Mesothelial cell of epicardium (in vitro differentiated cells): ENCODE data around the gene ADAM12. TPM values are rescaled to one million over a fixed set of nuclear protein-coding genes. Genes with fewer than 3 reads are reported as not detected.

ENCODE experiments used
- DNase-seq, 2 experiments: peaks; one replicate each; pipeline ENCODE4 v3.0.0; 2021; ENCODE audit warnings: low spot score in 2 of 2; ENCODE audit not compliant: unreplicated experiment in 2 of 2
- H3K27ac Mint-ChIP-seq: 2 replicates; pipeline ENCODE4 v1.8.0; 2021; ENCODE audit warnings: mixed read lengths
- H3K27me3 Mint-ChIP-seq: 2 replicates; pipeline ENCODE4 v1.8.0; 2021; ENCODE audit warnings: low read depth, mixed read lengths
- H3K36me3 Mint-ChIP-seq: 2 replicates; pipeline ENCODE4 v1.8.0; 2021; ENCODE audit warnings: mixed read lengths
- H3K4me1 Mint-ChIP-seq: 2 replicates; pipeline ENCODE4 v1.8.0; 2021; ENCODE audit warnings: mixed read lengths
- H3K4me3 Mint-ChIP-seq: 2 replicates; pipeline ENCODE4 v1.8.0; 2021; ENCODE audit warnings: mild to moderate bottlenecking, moderate library complexity, mixed read lengths
- H3K9me3 Mint-ChIP-seq: 2 replicates; pipeline ENCODE4 v1.8.0; 2021; ENCODE audit warnings: mixed read lengths
- CTCF ChIP-seq: fragments of 200-600 bp; sonication (generic); IDR thresholded peaks from one replicate; pipeline ENCODE4 v1.5.0; 2021; ENCODE audit warnings: antibody characterized with exemption; ENCODE audit not compliant: unreplicated experiment
- total RNA-seq: library from RNA; stranded (reverse); gene quantifications from 3 replicates; pipeline ENCODE4 v1.2.1, GENCODE V29; 2021

ADAM12 gene
- total RNA-seq, 1 donor from 2014 or later = 13.3 TPM

GRCh38 chr10:126240483-126240882, 147.8 kb downstream of the ADAM12 start:
- no peak for DNase-seq
- Mint-ChIP-seq H3K27ac (no peak overlapping the region), H3K36me3 (no peaks in the 10 kb centered on the region), H3K9me3 (no peaks in the 10 kb centered on the region), H3K4me3 (no peak overlapping the region), H3K4me1 (no peaks in the 10 kb centered on the region), H3K27me3 (no peaks in the 10 kb centered on the region)
- TF ChIP-seq CTCF = no peak

DNA sequence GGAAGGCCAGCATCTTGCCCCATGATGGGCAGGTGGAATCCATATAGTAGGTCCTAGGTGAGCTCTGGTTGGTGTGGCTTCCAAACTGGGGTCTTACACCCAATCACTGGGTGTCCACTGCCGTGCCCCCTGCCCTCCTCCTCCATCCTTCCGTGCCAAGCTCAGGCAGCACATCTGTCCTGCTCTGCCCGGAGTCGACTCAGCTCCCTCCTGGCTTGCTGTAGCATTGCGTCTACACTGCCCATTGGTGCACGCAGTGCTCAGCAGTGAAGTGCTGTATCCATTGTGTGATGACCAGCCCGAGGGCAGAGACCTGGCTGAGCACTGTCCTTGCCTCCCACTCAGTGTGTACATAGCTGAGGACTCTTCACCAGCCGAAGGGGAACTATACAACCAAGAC, 148.4 kb downstream of the ADAM12 start:
- H3K27ac Mint-ChIP-seq = no peak overlapping the region
- H3K4me1 Mint-ChIP-seq = no peaks in the 10 kb centered on the region

GRCh38 chr10:126235979-126236851, 152.1 kb downstream of the ADAM12 start:
- no peak overlapping the region for H3K4me3 Mint-ChIP-seq
- no peaks in the 10 kb centered on the region for H3K36me3 Mint-ChIP-seq
- no peak for DNase-seq
- no peak overlapping the region for H3K27ac Mint-ChIP-seq
- H3K4me1 Mint-ChIP-seq = peaks cover 14% of the 10 kb centered on the region
- peaks cover 7% of the 10 kb centered on the region for H3K27me3 Mint-ChIP-seq
- no peaks in the 10 kb centered on the region for H3K9me3 Mint-ChIP-seq
- no peak for TF ChIP-seq CTCF

More for the DNA sequence above, 148.4 kb downstream of the ADAM12 start:
- no peak for DNase-seq
- no peak overlapping the region for H3K4me3 Mint-ChIP-seq
- H3K9me3 Mint-ChIP-seq = no peaks in the 10 kb centered on the region
- no peaks in the 10 kb centered on the region for H3K36me3 Mint-ChIP-seq
- H3K27me3 Mint-ChIP-seq = no peaks in the 10 kb centered on the region
- no peak for TF ChIP-seq CTCF

DNA sequence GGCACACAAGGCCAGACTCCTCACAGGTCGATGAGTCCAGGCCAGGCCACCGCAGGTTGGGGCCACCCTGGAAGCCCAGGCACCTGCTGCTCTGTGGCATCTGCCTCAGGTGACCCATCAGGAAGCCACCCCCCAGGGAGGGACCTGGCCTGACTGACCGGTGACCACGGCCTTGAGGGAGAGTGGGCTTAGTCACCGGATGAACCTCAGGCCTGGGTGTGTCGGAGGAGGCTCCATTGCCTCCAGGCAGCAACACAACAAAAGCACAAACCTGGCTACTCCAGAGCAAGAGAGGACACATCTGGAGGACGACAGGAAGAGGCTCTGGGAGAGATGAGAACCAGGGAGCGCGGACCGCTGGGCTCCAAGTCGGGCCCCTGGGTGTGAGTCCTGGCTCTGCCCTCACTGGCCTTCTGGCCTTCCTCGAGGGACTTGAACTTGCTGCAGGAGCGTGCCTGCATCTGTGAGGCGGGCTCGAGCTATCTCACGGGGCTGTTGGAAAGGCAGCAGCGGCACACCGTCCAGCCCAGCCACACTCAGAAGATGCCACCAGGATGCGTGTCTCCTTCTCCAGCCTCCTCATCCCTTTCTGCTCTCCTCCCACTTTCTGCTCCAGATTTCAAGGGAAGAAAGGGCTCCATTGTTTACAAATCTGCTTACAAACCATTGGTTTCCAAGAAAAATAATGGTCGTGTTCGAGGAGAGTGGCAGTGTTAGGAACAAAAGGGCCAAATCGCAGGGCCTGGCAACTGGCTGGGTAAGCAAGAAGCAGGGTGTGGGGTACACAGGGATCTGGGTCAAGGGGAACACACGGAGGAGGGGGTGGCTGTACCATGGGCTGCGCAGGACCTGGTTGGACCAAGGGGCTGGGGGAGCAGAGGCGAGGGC, 152.9 kb downstream of the ADAM12 start:
- Mint-ChIP-seq H3K36me3 (no peaks in the 10 kb centered on the region), H3K4me3 (no peak overlapping the region), H3K27ac (no peak overlapping the region), H3K9me3 (no peaks in the 10 kb centered on the region), H3K4me1 (peaks cover 14% of the 10 kb centered on the region), H3K27me3 (peaks cover 7% of the 10 kb centered on the region)
- no peak for TF ChIP-seq CTCF
- no peak for DNase-seq

DNA sequence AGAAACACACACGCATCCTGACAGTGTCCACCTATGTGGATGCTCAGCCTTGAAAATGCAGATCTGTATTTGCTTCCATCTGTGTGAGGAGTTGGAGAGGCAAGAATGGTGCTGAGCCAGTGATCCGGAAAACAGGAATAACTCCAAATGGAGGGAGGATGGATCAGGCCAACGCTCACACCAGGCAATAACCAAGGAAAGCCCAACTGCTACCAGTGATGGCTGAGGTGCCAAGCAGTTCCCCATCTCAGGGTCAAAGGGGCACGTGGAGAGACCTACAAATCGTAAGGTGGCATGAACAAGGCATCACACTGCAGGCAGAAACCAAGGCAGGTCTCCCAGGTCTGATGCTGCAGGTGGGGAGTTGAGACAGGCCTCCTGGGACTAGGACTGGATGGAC, 153.6 kb downstream of the ADAM12 start:
- DNase-seq = no peak
- Mint-ChIP-seq H3K4me1 (peaks cover 14% of the 10 kb centered on the region), H3K36me3 (no peaks in the 10 kb centered on the region), H3K27ac (no peak overlapping the region), H3K4me3 (no peak overlapping the region), H3K27me3 (peaks cover 10% of the 10 kb centered on the region), H3K9me3 (no peaks in the 10 kb centered on the region)
- TF ChIP-seq CTCF = no peak
